22Rv1 (cell line): ENCODE measurements around the gene SF3B5.

Source experiments
- ZFX ChIP-seq: fragments of 450-650 bp; IDR thresholded peaks from 2 replicates; pipeline ENCODE4 v1.6.1; 2017; ENCODE audit warnings: antibody characterized with exemption, borderline replicate concordance
- TF ChIP-seq, protein P1 (sequence below): fragments of 450-650 bp; IDR thresholded peaks from 2 replicates; pipeline ENCODE4 v1.5.1; 2017; ENCODE audit warnings: mild to moderate bottlenecking

GRCh38 chr6:144127097-144127496 is 31.7 kb upstream of the SF3B5 start:
- TF ChIP-seq, protein P1, sequence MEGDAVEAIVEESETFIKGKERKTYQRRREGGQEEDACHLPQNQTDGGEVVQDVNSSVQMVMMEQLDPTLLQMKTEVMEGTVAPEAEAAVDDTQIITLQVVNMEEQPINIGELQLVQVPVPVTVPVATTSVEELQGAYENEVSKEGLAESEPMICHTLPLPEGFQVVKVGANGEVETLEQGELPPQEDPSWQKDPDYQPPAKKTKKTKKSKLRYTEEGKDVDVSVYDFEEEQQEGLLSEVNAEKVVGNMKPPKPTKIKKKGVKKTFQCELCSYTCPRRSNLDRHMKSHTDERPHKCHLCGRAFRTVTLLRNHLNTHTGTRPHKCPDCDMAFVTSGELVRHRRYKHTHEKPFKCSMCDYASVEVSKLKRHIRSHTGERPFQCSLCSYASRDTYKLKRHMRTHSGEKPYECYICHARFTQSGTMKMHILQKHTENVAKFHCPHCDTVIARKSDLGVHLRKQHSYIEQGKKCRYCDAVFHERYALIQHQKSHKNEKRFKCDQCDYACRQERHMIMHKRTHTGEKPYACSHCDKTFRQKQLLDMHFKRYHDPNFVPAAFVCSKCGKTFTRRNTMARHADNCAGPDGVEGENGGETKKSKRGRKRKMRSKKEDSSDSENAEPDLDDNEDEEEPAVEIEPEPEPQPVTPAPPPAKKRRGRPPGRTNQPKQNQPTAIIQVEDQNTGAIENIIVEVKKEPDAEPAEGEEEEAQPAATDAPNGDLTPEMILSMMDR = no peak
- no peak for TF ChIP-seq ZFX
